GM12878 (cell line): ENCODE results near the gene ABCA3. TPM values are rescaled to one million over a fixed set of nuclear protein-coding genes. Genes with fewer than 3 reads are reported as not detected.

ENCODE experiments used
- ATAC-seq: fragments of 200-7000 bp; cut with Tn5 transposase; 3 replicates; pipeline ENCODE4 v1.9.1; 2020; ENCODE audit warnings: mild to moderate bottlenecking, moderate library complexity
- BruUV-seq: library from RNA; stranded (reverse); fragments of 400-500 nt; replicated peaks from 2 replicates; lab custom pipeline; 2021; lab: Mats Ljungman, UMichigan
- CTCF ChIA-PET: fragments of 300-600 bp; sonication (Branson Sonifier 250); formaldehyde crosslinking; extraction: SDS; loops from one replicate; lab custom pipeline; 2021; ENCODE audit warnings: inconsistent platforms; lab: Yijun Ruan, JAX
- POLR2A ChIA-PET: fragments of 350-600 bp; formaldehyde crosslinking; extraction: SDS; loops from one replicate; lab custom pipeline; 2021; ENCODE audit warnings: inconsistent platforms; lab: Charles Lee
- RAD21 ChIA-PET: fragments of 300-600 bp; sonication (Branson Sonifier 250); formaldehyde crosslinking; loops from one replicate; lab custom pipeline; 2023; ENCODE audit warnings: antibody characterized with exemption; ENCODE audit not compliant: unreplicated experiment; lab: Charles Lee
- SMC1A ChIA-PET: fragments of 300-600 bp; sonication (Branson Sonifier 250); formaldehyde crosslinking; loops from one replicate; lab custom pipeline; 2023; ENCODE audit not compliant: unreplicated experiment, uncharacterized antibody; lab: Charles Lee
- DNase-seq: peaks from one replicate; pipeline ENCODE4 v3.0.0-alpha.2; 2011; ENCODE audit warnings: low read depth, low spot score
- FAIRE-seq: peaks from 3 replicates; lab custom pipeline; 2011; peaks lifted over from hg19 to GRCh38; lab: Jason Lieb, UNC
- H2AFZ ChIP-seq: 2 replicates; pipeline ENCODE4 v1.6.0; 2011; ENCODE audit warnings: low read depth, low read length, control low read depth; ENCODE audit not compliant: control insufficient read depth
- H3K27ac ChIP-seq: 2 replicates; pipeline ENCODE4 v1.5.1; 2011; ENCODE audit warnings: control low read depth; ENCODE audit not compliant: control insufficient read depth, insufficient read depth
- H3K27me3 ChIP-seq, 2 experiments: replicated peaks in 1 of 2; 2 replicates each; pipeline versions ENCODE4 v1.6.0 to v1.6.1; 2011; ENCODE audit warnings: low read length in 1 of 2; ENCODE audit not compliant: control insufficient read depth in 2 of 2, insufficient read depth in 2 of 2
- H3K36me3 ChIP-seq, 2 experiments: 2 replicates each; pipeline ENCODE4 v1.5.1; 2011; ENCODE audit warnings: low read length in 1 of 2; ENCODE audit not compliant: control insufficient read depth in 2 of 2, insufficient read depth in 2 of 2
- H3K4me1 ChIP-seq: 2 replicates; pipeline ENCODE4 v1.6.1; 2011; ENCODE audit warnings: mild to moderate bottlenecking, low read length, moderate library complexity, mixed read lengths; ENCODE audit not compliant: control insufficient read depth, insufficient read depth
- H3K4me2 ChIP-seq: 2 replicates; pipeline ENCODE4 v1.6.0; 2011; ENCODE audit warnings: control low read depth; ENCODE audit not compliant: control insufficient read depth, insufficient read depth
- H3K4me3 ChIP-seq: fragments of 200-600 bp; sonication (generic); 2 replicates; pipeline ENCODE4 v1.5.1; 2016
- H3K79me2 ChIP-seq: 2 replicates; pipeline ENCODE4 v1.6.0; 2011; ENCODE audit warnings: low read length; ENCODE audit not compliant: control insufficient read depth, insufficient read depth
- H3K9ac ChIP-seq: 2 replicates; pipeline ENCODE4 v1.8.0; 2011; ENCODE audit warnings: low read length, control low read depth, mixed read lengths; ENCODE audit not compliant: control insufficient read depth, insufficient read depth
- H3K9me3 ChIP-seq: replicated peaks from 3 replicates; pipeline ENCODE4 v1.5.1; 2011; ENCODE audit warnings: mild to moderate bottlenecking, low read length; ENCODE audit not compliant: control insufficient read depth, insufficient read depth
- H4K20me1 ChIP-seq: 2 replicates; pipeline ENCODE4 v1.6.0; 2011; ENCODE audit not compliant: control insufficient read depth, insufficient read depth
- GATAD2B ChIP-seq: fragments of 450-650 bp; conservative IDR thresholded peaks from 2 replicates; pipeline ENCODE4 v1.6.1; 2017; ENCODE audit warnings: low read depth, mild to moderate bottlenecking, moderate library complexity
- TCF3 ChIP-seq: IDR thresholded peaks from 2 replicates; pipeline ENCODE4 v1.6.1; 2012; ENCODE audit warnings: low read depth, mild to moderate bottlenecking, low read length, borderline replicate concordance; ENCODE audit not compliant: insufficient read depth
- WRNIP1 ChIP-seq: IDR thresholded peaks from 2 replicates; pipeline ENCODE4 v1.6.1; 2011; ENCODE audit warnings: low read depth, low read length, improper control_type of control experiment, borderline replicate concordance
- ZNF622 ChIP-seq: fragments of 450-650 bp; IDR thresholded peaks from 2 replicates; pipeline ENCODE4 v1.6.1; 2017; ENCODE audit warnings: mild to moderate bottlenecking, inconsistent platforms
- WGBS: methylation state at CpG from one replicate; pipeline ENCODE4 v1.1.6; 2016; ENCODE audit warnings: low lambda C conversion rate; ENCODE audit not compliant: insufficient replicate concordance, insufficient coverage; ENCODE audit errors: missing lambda C conversion rate; 5-methylcytosine and 5-hydroxymethylcytosine counted together
- in situ Hi-C: fragments of 300-500 bp; cut with MboI; formaldehyde crosslinking; loops from 9 replicates; pipeline ENCODE4 v1.14.3; 2018; ENCODE audit warnings: mixed read lengths
- intact Hi-C: fragments of 100-400 bp; cut with micrococcal nuclease; formaldehyde crosslinking; loops from one replicate; pipeline ENCODE4 v1.14.2; 2022; ENCODE audit not compliant: unreplicated experiment
- polyA plus RNA-seq, 11 experiments: library from polyadenylated mRNA; depleted of rRNA in 4 of 11; unstranded in 6 of 11; stranded (reverse) in 5 of 11; fragments of >200 nt; fragmentation: Nextera tagmentation in 4 of 11; fragmentation: Illumina TruSeq in 1 of 11; extraction: Ambion mirVana in 4 of 11; extraction: Trizol in 1 of 11; gene quantifications; 1 replicate in 1 of 11; 2 replicates in 10 of 11; pipeline versions ENCODE4 v1.2.1 to v1.2.3, GENCODE V29; 2011 to 2016; ENCODE audit warnings: inconsistent platforms in 2 of 11, missing spikeins in 2 of 11, low read depth in 1 of 11
- total RNA-seq, 4 experiments: library from RNA; depleted of rRNA in 3 of 4; stranded (reverse); fragments of >200 nt in 3 of 4; fragmentation: Illumina TruSeq in 1 of 4; extraction: Trizol in 1 of 4; gene quantifications; 2 replicates each; pipeline versions ENCODE4 v1.2.1 to v1.2.3, GENCODE V29; 2013 to 2021
- TF ChIP-seq, protein P1 (sequence below): fragments of 450-650 bp; formaldehyde crosslinking; IDR thresholded peaks from 2 replicates; pipeline ENCODE4 v1.4.0; 2020; ENCODE audit warnings: mild to moderate bottlenecking, moderate library complexity

ABCA3 gene
- total and polyA plus RNA-seq, 10 of the 15 experiments (the other 5 are each of a cell fraction or from before 2014, with no cell fraction given) = 0.71 to 17.6 (median 6.7) TPM

DNA sequence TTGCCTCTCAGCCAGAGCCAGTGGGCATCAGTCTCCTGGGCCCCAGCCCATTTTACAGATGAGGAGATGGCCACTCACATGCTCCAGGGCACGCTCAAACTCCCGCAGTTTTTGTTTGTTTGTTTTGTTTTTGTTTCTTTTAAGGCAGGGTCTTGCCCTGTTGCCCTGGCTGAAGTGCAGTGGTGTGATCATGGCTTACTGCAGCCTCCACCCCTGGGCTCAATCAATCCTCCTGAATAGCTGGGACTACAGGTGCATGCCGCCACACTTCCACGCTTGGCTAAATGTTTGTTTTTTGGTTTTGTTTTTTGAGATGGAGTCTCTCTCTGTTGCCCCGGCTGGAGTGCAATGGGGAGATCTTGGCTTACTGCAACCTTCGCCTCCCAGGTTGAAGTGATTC is 113.6 kb downstream of the ABCA3 start:
- Histone ChIP-seq H3K27me3 (no peaks in the 10 kb centered on the region), H3K4me1 (peaks cover 5% of the 10 kb centered on the region; the same call in 1 of the 2 replicates), H3K9me3 (no peaks in the 10 kb centered on the region), H2AFZ (no peak overlapping the region), H3K27ac (no peak overlapping the region), H3K4me2 (no peak overlapping the region), H4K20me1 (no peaks in the 10 kb centered on the region), H3K9ac (no peak overlapping the region), H3K79me2 (peaks cover 27% of the 10 kb centered on the region), H3K36me3 (peaks cover 4 to 23% of the 10 kb centered on the region in 2 experiments; a peak in 3 of 4 replicates), H3K4me3 (no peak overlapping the region)
- ChIA-PET CTCF (interaction anchor here (1.1 to 1.6 kb wide), 2 partner anchors 24 to 171 kb away, joined by 3 read pairs; partner anchors contain the start of gene ECI1), SMC1A (interaction anchor here (1.6 kb wide), 1 partner anchor 25 kb away, joined by 3 read pairs; the partner anchor contains the start of gene ECI1), RAD21 (no interaction called here), POLR2A (interaction anchor here (2.1 kb wide), 1 partner anchor 12 kb away, joined by 7 read pairs; the partner anchor contains the start of gene PGP)
- TF ChIP-seq, protein P1, sequence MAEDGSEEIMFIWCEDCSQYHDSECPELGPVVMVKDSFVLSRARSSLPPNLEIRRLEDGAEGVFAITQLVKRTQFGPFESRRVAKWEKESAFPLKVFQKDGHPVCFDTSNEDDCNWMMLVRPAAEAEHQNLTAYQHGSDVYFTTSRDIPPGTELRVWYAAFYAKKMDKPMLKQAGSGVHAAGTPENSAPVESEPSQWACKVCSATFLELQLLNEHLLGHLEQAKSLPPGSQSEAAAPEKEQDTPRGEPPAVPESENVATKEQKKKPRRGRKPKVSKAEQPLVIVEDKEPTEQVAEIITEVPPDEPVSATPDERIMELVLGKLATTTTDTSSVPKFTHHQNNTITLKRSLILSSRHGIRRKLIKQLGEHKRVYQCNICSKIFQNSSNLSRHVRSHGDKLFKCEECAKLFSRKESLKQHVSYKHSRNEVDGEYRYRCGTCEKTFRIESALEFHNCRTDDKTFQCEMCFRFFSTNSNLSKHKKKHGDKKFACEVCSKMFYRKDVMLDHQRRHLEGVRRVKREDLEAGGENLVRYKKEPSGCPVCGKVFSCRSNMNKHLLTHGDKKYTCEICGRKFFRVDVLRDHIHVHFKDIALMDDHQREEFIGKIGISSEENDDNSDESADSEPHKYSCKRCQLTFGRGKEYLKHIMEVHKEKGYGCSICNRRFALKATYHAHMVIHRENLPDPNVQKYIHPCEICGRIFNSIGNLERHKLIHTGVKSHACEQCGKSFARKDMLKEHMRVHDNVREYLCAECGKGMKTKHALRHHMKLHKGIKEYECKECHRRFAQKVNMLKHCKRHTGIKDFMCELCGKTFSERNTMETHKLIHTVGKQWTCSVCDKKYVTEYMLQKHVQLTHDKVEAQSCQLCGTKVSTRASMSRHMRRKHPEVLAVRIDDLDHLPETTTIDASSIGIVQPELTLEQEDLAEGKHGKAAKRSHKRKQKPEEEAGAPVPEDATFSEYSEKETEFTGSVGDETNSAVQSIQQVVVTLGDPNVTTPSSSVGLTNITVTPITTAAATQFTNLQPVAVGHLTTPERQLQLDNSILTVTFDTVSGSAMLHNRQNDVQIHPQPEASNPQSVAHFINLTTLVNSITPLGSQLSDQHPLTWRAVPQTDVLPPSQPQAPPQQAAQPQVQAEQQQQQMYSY (CRISPR knock-in tag) = no peak
- no peak for TF ChIP-seq WRNIP1
- TF ChIP-seq ZNF622 = no peak
- TF ChIP-seq TCF3 = no peak
- no peak for TF ChIP-seq GATAD2B
- 94% methylated on average over 6 of the region's 6 CpGs for WGBS
- no TSS peak for BruUV-seq
- FAIRE-seq = no peak
- ATAC-seq = no peak
- DNase-seq = no peak
- in situ Hi-C loops = no loop called here
- intact Hi-C loops = no loop called here
